Measurements from ENCODE around the gene CAMK1. TPM values are rescaled to one million over a fixed set of nuclear protein-coding genes. Genes with fewer than 3 reads are reported as not detected.
A peak's percentile ranks its signal among the peaks of the same experiment; 100 is the strongest.

The CAMK1 gene
- polyA plus RNA-seq, 1 experiment, result 26.8 TPM

DNA sequence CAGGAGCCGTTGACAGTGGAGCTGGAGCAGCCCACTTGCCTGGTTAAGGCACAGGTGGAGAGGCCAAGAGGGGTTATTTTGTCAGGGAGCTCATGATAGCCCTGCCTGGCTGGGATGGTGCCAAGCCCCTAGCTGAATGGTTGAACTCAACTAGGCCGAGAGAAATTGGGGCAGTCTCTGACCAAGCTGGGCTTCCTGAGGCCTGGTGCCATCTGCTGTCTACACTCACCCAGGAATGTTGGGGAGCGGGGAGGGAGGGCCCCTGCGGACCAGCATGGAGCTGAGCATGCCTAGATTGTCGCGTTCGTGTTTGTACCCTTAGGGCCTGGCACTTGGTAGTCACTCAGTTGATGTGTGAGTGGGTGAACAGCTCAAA, 37.0 kb downstream of the CAMK1 start:
- H3K9me3 ChIP-seq (ENCODE audit: control insufficient read depth, insufficient read depth, low read length), result no peaks in the 10 kb centered on the region; the same call in 1 of the 2 replicates
- H3K4me3 ChIP-seq (ENCODE audit: low read depth, low read length), result peak overlapping the region; percentile 92
- DNase-seq (ENCODE audit: low read depth, low spot score), result no peak
- ChIA-PET POLR2A (interaction anchor here (0.6 kb wide), 1 partner anchor 281 kb away, joined by 4 read pairs; no protein-coding TSS in a partner anchor), CTCF (interaction anchor here (1.2 to 2.1 kb wide), 5 partner anchors 17 to 379 kb away, joined by 3 to 6 read pairs (median 4); no protein-coding TSS in a partner anchor)
- H3K27me3 ChIP-seq (ENCODE audit: control insufficient read depth, insufficient read depth, low read length), result no peaks in the 10 kb centered on the region
- H3K27ac ChIP-seq (ENCODE audit: low read depth, low read length), result no peak overlapping the region
- TF ChIP-seq, protein P1, sequence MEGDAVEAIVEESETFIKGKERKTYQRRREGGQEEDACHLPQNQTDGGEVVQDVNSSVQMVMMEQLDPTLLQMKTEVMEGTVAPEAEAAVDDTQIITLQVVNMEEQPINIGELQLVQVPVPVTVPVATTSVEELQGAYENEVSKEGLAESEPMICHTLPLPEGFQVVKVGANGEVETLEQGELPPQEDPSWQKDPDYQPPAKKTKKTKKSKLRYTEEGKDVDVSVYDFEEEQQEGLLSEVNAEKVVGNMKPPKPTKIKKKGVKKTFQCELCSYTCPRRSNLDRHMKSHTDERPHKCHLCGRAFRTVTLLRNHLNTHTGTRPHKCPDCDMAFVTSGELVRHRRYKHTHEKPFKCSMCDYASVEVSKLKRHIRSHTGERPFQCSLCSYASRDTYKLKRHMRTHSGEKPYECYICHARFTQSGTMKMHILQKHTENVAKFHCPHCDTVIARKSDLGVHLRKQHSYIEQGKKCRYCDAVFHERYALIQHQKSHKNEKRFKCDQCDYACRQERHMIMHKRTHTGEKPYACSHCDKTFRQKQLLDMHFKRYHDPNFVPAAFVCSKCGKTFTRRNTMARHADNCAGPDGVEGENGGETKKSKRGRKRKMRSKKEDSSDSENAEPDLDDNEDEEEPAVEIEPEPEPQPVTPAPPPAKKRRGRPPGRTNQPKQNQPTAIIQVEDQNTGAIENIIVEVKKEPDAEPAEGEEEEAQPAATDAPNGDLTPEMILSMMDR (IDR thresholded peaks at IDR 0.05; ENCODE audit: low read depth, low read length), result no peak

DNA sequence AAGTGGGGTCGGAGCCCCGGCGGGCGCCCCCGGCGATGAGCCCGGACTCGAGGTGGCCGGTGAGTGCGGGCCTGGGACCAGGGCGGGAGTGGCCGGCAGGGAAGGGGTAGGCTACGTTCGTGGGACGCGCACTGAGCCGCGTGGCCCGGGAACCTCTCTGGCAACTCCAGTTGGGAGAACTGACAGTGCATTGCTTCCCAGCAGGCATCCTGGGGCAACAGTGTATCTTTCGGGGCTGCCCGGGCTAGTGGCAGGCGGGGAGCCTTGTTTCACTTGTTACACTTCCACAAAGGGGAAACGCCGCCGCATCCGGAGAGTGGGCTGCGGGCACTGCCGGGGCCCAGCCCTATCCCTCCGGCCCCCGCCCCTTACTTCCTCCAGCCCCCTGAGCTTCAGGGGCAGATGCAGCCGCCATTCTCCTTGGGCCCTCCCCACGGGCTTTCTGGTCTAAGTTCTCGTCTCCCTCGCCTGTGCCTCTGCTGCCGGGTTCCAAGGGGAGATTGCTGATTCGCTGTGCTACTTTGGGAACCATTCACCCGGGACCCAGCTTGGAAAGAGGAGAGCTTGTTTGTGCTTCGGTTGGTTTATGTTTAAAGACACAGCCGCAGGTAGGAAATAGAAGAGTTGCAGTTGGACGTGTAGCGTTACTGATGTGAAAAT, 37.5 kb downstream of the CAMK1 start:
- Histone ChIP-seq H3K27me3 (ENCODE audit: control insufficient read depth, insufficient read depth, low read length) (no peaks in the 10 kb centered on the region), H3K9me3 (ENCODE audit: control insufficient read depth, insufficient read depth, low read length) (no peaks in the 10 kb centered on the region; the same call in 1 of the 2 replicates), H3K4me3 (ENCODE audit: low read depth, low read length) (peak overlapping the region; percentile 92), H3K27ac (ENCODE audit: low read depth, low read length) (no peak overlapping the region)
- ChIA-PET POLR2A (interaction anchor here (1.9 to 2.0 kb wide), 2 partner anchors 17 to 61 kb away, joined by 8 to 14 read pairs; partner anchors contain the start of genes ARPC4, OGG1 and TADA3), CTCF (interaction anchor here (1.2 to 2.1 kb wide), 6 partner anchors 16 to 379 kb away, joined by 3 to 7 read pairs (median 5); no protein-coding TSS in a partner anchor)
- no peak for DNase-seq (ENCODE audit: low read depth, low spot score)
- TF ChIP-seq, protein P1 (IDR thresholded peaks at IDR 0.05; ENCODE audit: low read depth, low read length), result no peak

DNA sequence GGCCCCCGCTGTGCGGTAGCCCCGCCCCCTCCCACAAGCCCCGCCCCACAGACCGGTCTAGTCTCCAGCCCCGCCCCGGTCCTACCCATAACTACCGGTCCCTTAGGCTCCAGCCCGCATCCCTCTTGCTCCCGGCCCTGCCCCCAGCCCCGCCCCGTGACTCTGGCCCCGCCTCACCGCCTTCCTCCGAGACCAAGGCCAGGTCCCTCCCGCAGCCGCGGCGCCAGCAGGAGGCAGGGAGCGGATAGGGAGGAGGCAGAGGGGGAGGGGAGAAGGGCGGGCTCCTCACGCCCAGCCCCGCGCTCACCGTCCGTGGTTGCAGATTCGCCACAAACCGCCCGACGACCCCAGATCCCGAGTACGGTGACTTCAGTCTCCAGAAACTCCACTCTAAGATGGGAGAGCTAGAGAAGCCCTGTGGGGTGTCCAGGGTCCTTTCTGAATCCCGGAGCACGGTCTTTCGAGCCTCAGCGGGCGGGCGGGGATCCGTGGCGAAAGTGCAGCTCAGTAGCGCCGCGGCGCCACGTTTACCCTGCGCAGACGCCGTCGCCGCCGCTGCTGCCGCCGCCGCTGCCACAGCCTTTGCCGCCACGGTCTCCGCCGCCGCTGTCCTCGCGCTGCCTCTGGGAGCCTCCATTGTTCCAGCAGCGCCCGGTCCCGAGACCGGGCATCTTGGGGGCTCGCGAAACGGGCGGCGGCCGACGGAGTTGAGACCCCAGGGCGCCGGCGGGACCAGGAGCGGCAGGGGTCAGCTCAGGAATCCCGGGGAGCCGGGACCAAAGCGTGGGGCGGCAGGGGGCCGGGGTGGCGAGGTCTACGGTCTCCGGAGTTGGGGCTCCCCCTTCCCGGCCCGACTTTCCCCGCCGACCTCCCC, 38.3 kb downstream of the CAMK1 start, which contains the start of gene BRPF1:
BRPF1 (plus strand) TSS at position 530 of the 874 bp plus-strand sequence. CDS start 2,406 bp downstream, outside the sequence.
- ChIA-PET CTCF (interaction anchor here (0.7 to 2.3 kb wide), 3 partner anchors 16 to 228 kb away, joined by 3 to 10 read pairs (median 7); partner anchors contain the start of gene TADA3), POLR2A (interaction anchor here (0.6 to 2.0 kb wide), 5 partner anchors 13 to 348 kb away, joined by 3 to 14 read pairs (median 3); partner anchors contain the start of genes ARPC4, OGG1 and TADA3)
- Histone ChIP-seq H3K4me3 (ENCODE audit: low read depth, low read length) (peak within 1 kb of the TSS; percentile 92), H3K9me3 (ENCODE audit: control insufficient read depth, insufficient read depth, low read length) (no peaks in the 10 kb centered on the region; the same call in 1 of the 2 replicates), H3K27ac (ENCODE audit: low read depth, low read length) (peak within 1 kb of the TSS; percentile 99), H3K27me3 (ENCODE audit: control insufficient read depth, insufficient read depth, low read length) (no peaks in the 10 kb centered on the region)
- TF ChIP-seq, protein P1 (IDR thresholded peaks at IDR 0.05; ENCODE audit: low read depth, low read length), result no peak
- DNase-seq (ENCODE audit: low read depth, low spot score), result peak; percentile 99

DNA sequence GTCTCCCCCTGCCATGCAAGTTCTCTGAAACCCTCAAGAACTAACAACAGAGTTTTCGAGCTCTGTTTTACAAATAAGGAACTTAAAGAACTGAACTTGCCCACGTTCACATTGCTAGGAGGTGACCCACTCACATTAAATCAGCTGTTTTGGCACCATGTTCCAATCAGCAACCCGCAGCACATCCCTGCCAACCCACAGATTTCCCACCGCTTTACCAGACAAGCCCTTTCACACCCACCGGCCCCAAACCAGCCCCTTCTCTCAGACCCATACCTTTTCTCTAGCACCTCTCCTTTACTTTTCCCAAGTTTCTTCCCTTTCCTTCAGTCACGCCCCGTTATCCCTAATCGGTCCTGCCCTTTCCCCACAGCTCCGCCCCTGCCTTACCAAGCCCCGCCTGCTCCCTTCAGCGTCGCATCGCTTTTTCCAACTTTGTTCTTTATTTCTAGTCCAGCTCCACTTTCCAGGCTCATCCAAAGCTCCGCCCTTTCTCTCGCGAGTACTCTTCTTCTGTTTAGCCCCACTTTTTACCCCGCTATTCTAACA, 39.0 kb downstream of the CAMK1 start:
- TF ChIP-seq, protein P1 (IDR thresholded peaks at IDR 0.05; ENCODE audit: low read depth, low read length), result no peak
- DNase-seq (ENCODE audit: low read depth, low spot score), result peak; percentile 6
- Histone ChIP-seq H3K27ac (ENCODE audit: low read depth, low read length) (peak overlapping the region; percentile 81), H3K27me3 (ENCODE audit: control insufficient read depth, insufficient read depth, low read length) (peaks cover 4% of the 10 kb centered on the region), H3K4me3 (ENCODE audit: low read depth, low read length) (peak overlapping the region; percentile 71), H3K9me3 (ENCODE audit: control insufficient read depth, insufficient read depth, low read length) (no peaks in the 10 kb centered on the region; the same call in 1 of the 2 replicates)
- CTCF ChIA-PET, result interaction anchor here (1.6 to 2.3 kb wide), 2 partner anchors 15 to 227 kb away, joined by 7 to 10 read pairs; no protein-coding TSS in a partner anchor
- POLR2A ChIA-PET, result interaction anchor here (0.7 to 2.0 kb wide), 3 partner anchors 19 to 62 kb away, joined by 3 to 14 read pairs (median 8); partner anchors contain the start of genes ARPC4, OGG1 and TADA3
